GM18873 (cell line): ENCODE measurements around the gene CALN1.
"Not testable (repeated sequence)": the region's sequence is repeated elsewhere in the genome, so short reads cannot be mapped to it uniquely, and the experiment has no call there.

Experiments
- ATAC-seq: cut with Tn5 transposase; IDR thresholded peaks from one replicate; pipeline ENCODE4 v1.9.1; 2021; ENCODE audit warnings: mild to moderate bottlenecking, moderate library complexity, moderate number of reproducible peaks; ENCODE audit not compliant: unreplicated experiment, low FRiP score

Gene CALN1

GRCh38 chr7:71775648-71776047, 636.5 kb downstream of the CALN1 start:
- no peak for ATAC-seq

DNA sequence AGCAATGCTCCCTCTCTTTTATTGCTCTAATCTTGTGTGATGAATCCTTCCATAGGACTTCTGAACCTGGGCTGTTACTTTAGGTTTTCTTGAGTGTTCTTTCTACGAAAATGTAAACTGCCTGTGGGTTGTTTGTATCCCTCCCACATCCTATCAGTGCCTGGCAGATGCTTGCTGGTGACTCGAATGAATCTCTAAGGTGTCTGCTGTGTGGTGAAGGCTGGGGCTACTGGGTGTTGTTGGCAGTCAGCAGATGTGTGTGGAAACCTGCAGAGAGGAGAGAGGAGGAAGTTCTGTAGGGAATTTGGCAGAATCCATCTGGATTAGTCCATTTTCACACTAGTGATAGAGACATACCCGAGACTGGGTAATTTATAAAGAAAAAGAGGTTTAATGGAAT, 639.4 kb downstream of the CALN1 start:
- ATAC-seq: no peak

- no peak for ATAC-seq
These were observed 641.8 kb downstream of the CALN1 start for GRCh38 chr7:71770269-71770907.

DNA sequence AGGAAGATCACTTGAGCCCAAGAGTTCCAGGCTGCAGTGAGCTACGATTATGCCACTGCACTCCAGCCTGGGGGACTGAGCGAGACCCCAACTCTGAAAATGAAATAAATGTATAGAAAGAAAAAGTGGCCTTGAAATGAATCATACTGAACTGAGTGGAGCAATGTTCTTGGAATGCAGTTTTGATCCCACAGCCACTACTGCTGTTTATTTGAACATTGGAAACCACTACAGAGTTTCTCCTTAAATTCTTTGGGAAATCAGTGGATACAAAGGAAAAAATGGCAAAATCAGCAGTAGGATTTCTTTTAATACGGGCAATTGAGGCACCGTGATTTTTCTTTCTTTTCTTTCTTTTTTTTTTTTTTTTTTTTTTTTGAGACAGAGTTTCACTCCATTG, 642.8 kb downstream of the CALN1 start:
- no peak for ATAC-seq

DNA sequence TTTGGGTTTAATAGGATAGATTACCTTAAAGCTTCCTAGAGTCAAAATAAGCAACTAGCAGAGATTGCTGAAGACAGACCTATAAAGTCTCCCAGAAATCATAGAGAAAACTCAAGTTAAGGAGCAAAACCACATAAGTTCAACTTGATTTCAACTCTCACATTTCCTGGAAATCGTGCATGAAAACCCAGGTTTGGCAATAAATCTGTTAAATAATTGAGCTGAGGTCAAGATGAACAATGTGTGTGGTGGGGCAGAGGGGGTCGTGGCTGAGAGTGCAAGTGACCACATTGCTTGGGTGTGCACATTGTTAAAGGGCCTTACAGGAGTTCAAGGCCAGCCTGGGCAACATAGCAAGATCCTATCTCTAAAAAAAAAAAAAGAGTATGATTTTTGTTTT, 643.7 kb downstream of the CALN1 start:
- no peak for ATAC-seq

- ATAC-seq: no peak
These were observed 646.1 kb downstream of the CALN1 start for GRCh38 chr7:71766016-71766415.

DNA sequence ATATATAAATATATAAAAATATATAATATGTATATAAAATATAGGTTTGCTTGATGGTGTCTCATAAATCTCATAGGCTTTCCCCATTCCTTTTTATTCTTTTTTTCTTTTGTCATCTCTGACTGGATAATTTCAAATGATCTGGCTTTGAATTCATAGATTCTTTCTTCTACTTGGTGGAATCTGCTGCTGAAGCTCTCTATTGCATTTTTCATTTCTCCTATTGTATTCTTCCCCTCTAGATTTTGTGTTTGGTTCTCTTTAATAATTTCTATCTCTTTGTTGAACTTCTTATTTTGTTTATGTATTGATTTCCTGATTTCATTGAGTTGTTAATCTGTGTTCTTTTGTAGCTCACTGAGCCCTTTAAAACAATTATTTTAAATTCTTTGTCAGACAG, 650.8 kb downstream of the CALN1 start:
- ATAC-seq: no peak

GRCh38 chr7:71754828-71755227, 657.3 kb downstream of the CALN1 start:
- ATAC-seq: no peak

DNA sequence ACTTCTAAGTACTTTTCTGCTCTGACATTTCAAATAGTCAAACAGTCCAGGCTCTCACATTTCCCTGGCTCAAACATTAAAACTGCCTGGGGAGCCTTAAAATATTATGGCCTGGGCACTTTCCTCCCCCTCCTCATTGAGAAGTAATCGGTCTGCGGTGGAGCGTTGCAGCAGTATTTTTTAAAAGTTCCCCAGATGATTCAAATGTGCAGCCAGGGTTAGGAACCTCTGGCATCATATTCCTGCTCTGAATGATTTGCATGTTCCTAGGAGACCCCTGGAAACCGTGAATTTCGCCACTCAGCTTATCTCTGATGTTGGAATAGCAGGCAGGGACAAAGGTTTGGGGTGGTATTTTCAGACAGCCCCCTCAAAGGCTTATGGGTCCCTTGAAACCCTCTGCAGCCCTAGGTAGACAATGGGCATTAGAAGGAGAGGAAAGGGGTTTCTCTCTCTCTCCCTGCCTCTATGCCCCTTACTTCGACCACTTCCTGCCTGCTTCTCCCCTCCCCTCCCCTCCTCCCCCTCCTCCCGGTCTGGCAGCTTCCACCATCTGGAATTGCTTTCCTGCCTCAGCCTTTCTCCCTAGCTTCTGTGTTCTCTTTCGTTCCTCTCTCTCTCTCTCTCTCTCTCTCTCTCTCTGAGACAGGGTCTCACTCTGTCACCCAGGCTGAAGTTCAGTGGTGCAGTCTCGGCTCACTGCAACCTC, 658.0 kb downstream of the CALN1 start:
- no peak for ATAC-seq

DNA sequence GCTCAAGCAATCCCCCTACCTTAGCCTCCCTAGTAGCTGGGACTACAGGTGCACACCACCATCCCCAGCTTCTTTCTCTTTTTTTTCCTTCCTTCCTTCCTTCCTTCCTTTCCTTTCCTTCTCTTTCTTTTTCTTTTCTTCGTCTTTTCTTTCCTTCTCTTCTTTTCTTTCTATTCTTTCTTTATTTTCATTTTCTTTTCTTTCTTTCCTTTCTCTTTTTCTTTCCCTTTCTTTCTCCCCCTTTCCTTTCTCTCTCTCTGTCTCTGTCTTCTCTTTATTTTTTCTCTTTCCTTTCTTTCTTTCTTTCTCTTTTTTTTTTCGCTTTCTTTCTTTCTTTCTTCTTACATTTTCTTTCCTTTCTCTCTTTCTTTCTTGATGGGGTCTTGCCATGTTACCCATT, 658.9 kb downstream of the CALN1 start:
- no peak for ATAC-seq

- no peak for ATAC-seq
These were observed 659.8 kb downstream of the CALN1 start for GRCh38 chr7:71752171-71752935.

DNA sequence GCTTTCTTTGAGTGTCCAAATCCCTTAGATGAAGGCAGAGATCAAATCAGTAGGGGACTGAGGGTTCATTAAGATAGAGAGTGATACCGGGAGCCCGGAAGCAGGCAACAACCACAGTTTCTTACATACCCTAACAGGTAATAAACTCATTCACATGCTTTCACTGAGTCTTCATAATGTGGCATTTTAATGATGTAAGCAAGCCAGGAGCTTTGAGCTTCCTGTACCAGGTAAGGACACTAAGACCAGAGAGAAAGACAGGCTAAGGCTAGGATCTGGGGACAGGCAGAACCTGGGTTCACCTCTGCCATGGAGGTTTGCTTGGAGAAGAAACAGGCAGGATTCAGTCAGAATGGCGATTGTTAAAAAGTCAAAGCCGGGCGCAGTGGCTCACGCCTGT, 661.8 kb downstream of the CALN1 start:
- ATAC-seq: no peak

DNA sequence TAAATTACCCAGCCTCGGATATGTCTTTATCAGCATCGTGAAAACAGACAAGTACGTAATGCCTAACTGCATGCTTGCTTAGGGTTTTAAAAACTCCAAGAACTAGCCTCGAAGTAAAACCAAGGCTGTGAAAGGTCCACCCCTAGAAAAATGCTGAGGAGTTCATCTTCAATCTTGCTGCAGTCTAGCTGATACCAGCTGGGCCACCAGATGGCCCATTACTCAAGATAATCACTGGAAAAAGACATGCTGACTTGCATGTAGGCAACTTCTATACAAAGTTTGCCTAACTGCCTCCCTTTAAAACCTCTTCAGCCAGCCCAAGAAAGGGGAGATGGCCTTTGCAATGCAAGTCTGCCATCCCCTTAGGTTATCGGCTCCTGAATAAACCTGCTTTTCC, 666.1 kb downstream of the CALN1 start:
- no peak for ATAC-seq

- ATAC-seq: no peak
These were observed 672.0 kb downstream of the CALN1 start for GRCh38 chr7:71740174-71740560.

DNA sequence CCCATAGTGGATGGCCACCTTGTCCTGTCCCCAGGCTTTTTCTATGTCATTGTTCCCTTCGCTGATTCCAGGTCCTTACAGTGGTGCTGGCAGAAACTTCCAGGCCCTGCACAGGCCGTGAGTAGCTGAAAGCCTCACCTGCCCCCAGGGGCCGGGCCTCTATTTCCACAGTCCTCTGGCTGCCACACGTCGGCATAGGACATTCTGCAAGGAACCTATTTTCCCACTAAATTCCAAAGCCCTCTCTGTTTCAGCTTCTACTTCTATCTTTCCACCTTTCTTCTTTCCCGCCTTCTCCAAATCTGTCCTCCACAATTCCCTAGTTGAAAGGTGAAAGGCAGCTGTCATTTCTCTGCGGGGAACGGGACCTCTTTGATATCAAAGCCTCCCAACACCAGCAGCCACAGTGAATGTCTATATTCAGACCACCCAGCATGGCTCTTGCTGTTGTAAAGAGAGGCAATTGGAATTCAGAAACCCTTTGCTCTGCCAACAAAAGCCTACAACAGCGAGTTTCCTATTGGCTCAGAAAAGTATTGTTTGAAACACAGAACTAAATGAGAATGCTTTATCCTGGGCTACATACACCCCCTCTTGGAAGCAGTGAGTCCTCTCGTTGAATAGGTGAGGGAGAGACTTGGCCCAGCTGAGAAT, 672.5 kb downstream of the CALN1 start:
- ATAC-seq: no peak

- ATAC-seq: not testable (repeated sequence)
These were observed 674.1 kb downstream of the CALN1 start for GRCh38 chr7:71737931-71738540.

- no peak for ATAC-seq
These were observed 676.1 kb downstream of the CALN1 start for GRCh38 chr7:71735961-71736556.

DNA sequence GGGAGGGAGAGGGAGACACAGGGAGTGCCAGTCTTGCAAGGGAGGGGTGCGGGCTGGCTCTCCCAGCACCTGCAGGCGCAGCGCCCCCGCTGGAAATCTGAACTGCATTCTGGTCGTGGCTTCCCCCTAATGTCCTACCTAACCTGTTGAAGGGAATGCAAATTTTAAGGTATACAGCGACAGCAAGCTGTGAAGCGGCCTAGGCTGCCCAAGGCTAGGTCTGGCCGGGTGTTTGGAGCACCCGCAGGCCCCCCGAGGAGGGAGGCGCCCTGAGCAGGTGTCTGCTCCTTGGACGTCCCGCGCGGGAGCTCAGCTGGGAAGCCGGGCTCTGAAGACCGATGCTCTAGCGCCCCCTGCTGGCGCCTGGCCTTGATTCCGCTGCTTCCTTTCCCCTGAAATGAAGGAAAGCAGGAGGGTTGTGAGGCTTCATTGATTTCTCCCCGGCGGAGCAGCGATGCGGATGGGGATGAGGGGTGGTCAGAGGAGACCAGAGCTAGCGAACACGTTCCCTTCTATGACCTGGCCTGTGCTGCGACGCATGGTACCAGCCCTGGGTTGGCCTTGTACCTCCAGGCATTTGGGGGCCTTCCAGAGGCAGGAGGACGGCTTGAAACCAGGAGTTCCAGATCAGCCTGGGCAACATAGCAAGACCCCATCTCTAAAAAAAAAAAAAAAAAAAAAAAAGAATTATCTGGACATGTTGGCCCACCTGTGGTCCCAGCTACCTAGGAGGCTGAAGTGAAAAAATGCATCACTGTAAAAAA, 678.8 kb downstream of the CALN1 start:
- no peak for ATAC-seq

- ATAC-seq: no peak
These were observed 680.4 kb downstream of the CALN1 start for GRCh38 chr7:71731740-71732139.
